ENCODE results near the gene ZDHHC24.
"Not testable (repeated sequence)": the region's sequence is repeated elsewhere in the genome, so short reads cannot be mapped to it uniquely, and the experiment has no call there.

The ZDHHC24 gene

DNA sequence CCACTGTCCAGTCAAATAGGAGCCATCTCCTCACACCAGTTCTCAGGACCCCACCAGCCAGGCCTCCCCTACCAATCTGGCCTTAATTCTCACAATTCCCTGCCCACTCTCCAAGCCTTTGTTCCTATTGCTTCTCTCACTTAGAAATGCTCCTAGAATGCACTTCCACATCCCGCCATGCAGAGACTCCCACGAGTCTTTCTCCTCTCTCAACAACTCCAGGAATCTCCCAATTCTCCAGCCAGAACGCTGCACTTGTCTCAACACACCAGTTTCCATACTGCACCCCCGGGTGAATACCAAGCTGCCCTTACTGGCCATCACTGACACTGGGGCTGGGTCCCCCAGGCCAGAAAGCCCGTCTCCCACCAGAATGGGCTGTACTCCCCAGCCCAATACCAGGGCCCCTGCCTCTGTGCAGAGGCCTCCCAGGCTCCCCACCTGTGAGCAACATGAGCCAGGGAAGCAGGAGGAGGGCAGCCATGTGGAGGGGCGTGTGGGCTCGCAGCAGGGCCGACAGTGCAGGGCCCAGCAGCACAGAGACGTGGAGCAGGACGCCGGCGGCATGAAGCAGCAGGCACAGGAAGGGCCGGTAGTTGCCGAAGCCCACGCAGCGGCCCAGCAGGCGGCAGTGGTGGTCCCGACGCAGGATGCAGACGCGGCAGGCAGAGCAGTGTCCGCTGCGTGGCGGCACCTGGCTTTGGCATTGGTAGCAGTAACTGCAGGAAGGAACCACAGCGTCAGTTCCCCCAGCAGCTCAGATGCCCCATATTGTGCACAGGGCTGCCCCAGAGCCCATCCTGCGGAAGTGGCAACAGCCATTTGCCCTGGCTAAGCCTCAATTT lies 2.4 kb downstream of the ZDHHC24 start:
- DNase-seq: no peak

DNA sequence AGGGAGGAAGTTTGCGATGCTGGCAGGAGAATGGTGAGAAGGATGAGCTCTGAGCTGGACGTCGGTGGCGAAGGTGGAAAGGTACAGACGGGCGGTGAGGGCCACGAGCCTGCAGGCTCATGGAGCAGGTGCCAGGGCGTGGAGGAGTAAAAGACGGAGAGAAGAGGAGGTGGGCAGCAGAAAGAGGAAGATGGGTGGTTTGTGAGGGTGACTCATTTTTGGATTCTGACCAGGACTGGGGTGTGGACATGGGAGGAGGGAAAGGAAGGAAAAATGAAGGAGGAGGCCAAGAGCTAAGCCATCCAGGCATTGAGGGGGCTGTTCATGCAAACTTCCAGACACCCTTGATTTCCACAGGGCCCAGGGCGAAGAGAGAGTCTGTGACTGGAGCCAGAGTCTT lies 3.5 kb downstream of the ZDHHC24 start:
- DNase-seq: no peak

DNA sequence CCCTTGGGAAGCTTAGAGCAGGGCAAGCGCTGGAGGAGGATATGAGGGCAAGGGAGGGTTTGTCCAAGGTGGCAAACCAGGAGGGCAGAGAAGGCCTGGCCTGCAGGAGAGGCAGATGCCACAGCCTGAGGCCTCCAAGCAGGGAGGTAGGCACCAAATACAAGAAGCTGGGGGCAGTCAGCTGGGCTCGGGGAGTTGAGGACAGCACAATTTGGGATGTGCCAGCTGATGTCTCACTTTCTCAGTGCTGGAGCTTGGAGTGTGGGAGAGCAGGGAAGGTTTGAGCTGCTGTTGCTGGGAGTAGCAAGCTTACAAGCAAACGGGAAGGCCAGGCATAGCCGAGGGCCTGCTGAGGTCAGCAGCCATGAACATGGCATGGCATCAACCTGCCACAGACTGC lies 4.0 kb downstream of the ZDHHC24 start:
- no peak for DNase-seq

DNA sequence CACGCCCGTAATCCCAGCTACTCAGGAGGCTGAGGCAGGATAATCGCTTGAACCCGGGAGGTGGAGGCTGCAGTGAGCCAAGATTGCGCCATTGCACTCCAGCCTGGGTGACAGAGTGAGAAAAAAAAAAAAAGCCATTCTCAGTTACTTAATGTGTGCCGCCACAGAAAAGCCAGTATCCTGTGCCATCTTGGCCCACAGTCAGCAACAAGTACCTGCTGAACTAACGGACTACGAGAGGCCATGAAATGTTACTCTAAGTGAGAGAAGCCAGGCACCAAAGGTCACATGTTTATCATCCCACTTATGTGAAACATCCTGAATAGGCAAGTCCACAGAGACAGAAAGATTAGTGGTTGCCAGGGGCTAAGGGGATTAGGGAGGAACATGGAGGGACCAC lies 5.2 kb downstream of the ZDHHC24 start:
- not testable (repeated sequence) for DNase-seq

DNA sequence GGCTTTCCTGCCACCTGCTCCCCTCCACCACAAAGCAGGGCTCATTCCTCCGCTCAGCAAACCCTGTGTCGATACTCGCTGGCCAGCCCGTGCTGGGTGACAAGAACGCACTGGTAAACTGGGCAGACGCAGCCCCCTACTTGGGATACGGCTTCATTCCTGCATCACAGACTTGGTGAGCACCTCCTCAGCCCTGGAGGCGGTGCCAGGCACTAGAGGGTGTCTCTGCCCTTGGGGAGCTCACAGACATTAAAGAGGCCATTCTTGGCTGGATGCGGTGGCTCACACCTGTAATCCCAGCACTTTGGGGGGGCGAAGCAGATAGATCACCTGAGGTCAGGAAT lies 6.0 kb downstream of the ZDHHC24 start:
- no peak for DNase-seq

DNA sequence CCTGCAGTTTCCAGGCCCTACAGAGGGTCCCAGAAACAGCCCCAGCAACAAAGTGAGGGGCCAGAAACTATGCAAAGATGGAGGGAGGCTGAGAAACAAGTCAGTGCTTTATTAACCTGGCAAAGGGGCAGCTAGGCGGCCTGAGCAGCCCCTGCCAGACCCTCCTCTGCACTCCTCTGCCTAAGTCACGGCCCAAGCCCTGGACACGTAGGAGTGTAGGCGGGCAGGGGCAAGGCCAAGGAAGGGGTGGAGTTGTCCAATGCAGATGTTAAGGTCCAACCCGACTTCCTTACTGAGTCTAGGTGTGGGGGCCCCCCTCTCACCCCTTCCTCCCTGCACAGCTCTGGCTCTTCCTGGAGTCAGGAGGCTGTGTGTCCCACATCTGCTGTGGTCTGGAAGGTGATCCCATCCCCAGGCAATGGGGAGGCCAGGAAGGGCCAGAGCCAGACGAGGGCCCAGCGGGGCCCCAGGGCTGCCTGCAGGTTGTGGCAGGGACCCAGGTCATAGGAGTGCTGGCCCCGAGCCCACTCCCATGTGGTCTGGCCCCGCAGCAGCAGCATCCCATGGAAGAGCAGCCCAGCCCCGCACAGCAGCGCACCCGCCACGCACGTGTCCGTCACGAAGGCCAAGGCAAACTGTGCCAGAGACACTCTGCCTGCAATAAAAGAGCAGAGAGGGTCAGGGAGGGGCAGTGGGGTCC lies 6.5 kb downstream of the ZDHHC24 start:
- DNase-seq: no peak

DNA sequence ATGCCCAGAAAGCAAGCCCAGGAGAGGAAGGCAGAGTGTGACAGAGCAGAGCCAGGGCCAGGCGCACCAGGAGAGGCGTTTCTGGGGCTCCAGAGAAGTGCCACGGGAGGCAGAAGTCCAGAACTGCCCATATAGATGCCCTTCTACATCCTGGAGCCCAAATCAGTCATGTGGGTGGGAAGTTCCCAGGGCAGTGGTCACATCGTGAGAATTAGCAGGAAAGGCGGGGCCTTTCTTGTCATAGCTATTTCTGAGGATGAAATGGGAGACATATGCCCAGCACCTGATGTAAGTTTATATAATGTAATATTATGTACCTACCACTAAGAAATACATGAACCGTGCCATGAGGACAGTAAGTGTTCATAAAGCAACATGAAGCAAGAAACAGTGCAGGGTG lies 13.1 kb downstream of the ZDHHC24 start:
- DNase-seq: no peak

DNA sequence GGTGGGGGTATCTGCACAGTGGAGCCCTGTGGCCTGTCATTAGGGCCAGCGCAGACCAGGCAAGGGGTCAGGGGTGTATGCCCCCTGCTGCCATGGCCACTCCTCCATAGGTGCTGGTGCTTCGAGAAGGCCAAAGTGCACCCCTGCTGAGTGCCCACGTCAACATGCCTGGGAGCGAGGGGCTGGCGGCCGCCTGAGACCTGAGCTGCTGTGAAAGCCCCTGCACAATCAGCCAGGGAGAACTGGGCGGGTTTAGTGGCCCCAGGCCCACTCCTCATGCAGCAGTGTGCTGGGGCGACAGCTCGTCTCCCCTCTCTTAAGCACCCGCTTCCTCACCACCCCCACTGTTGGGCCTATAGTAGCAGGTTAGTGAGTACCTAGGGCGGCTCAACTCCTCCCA lies 14.0 kb downstream of the ZDHHC24 start:
- DNase-seq: no peak

DNA sequence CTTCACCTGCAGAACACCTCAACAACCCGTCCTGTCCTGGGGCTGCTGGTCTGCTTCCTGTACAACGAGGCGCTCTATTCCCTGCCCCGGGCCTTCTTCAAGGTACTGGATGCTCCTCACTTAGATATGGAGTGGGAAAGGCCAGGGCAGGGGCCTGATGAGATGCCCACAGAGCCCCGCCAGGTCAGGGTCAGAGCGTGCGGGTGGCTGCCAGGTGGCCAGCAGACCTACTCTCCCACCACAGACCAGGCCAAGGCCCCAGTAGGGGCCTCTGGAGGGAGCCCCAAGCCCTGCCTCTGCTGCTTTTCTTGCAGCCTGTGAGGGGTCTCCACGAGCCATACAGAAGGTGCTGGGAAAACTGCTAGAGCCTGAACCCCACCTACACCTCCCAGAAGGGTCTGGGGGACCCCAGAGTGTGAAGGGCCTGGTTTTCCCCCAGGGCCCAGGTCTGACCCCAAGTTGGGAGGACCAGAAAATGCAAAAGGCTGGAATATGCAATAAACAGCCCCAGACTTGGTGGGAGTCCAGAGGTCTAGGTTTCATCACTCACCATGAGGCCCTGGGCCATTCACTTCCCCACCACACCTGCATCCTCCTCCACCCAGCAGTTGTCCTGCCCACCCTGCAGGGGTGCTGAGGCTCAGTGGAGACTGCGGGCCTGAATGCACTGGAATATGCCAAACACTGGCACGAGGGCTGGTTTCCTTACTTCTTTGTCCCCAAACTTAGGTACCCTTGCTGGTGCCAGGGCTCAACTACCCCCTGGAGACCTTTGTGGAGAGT lies 14.7 kb downstream of the ZDHHC24 start:
- no peak for DNase-seq

DNA sequence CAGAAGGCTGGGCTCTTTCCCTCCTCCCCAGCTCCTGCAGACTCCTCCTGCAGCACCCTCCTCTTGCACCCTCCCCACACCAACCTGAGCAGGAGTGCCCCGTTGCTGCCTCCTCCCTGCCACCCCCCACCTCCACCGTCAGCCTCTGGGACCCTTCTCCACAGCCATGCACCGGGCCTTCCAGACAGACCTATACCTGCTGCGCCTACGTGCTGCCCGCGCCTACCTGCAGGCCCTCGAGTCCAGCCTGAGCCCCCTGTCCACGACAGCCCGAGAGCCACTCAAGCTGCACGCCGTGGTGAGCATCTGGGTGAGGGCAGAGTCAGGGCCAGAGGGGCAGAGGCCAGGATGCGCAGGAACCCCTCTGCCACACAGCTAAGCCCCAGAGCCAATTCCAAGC lies 16.2 kb downstream of the ZDHHC24 start:
- no peak for DNase-seq

DNA sequence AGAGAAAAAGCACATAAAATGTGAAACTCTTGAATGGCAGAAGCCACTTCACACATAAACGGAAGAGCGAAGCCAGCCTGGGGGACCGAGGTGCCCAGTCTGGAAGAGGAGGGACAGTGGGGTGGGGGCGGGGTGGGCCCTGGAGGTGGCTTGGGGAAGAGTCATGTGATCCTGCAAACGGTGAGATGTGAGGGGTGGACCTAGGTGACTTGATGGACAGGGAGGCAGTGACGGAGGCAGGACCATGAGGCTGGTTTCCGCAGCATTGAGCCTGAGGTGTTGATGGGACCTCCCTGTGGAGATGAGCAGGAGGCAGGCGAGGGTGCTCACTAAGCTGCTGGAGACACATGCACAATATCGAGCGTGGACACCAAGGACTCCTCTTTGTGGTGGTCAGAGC lies 16.8 kb downstream of the ZDHHC24 start:
- DNase-seq: no peak

DNA sequence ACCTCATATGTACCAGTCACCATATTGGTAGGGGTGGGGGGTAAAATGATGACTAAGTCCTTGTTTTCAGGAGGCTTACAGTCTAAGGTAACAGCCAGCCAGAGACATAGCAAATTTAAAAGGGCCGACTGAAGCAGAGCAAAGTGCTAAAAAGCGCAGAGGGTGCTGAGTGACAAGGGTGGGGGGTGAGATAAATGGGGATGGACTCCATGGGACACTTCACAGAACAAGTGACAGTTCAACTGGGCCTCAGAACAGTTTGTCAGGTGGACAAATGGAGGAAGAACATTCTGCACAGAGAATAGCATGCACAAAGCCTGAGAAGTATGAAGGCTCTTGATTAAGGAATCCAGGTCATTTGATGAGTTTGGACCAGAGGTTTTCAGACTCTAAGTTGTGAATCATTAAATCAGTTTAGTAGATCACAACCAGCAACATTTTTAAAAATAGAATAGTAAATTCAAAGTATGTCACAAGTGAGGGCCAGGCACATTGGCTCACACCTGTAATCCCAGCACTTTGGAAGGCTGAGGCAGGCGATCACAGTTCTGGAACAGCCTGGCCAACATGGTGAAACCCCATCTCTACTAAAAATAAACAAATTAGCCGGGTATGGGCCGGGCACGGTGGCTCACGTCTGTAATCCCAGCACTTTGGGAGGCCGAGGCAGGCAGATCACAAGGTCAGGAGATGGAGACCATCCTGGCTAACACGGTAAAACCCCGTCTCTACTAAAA lies 21.4 kb downstream of the ZDHHC24 start:
- DNase-seq: no peak

DNA sequence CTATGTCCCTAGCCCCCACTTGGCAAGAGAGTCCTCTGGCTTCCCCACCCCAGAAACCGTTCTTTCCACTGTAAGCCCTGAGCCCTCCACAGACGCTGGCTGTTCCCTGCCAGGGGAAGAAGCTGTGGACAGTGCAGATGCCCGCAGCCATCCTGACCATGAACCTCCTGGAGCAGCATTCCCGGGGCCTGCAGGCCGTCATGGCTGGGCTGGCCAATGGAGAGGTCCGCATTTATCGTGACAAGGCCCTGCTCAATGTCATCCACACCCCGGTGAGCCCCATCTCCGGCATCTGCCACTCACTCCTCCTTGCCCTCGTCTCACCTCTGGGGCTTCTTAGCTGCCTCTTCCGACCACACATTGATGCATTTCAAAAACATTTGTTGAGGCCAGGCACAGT lies 22.2 kb downstream of the ZDHHC24 start:
- no peak for DNase-seq

DNA sequence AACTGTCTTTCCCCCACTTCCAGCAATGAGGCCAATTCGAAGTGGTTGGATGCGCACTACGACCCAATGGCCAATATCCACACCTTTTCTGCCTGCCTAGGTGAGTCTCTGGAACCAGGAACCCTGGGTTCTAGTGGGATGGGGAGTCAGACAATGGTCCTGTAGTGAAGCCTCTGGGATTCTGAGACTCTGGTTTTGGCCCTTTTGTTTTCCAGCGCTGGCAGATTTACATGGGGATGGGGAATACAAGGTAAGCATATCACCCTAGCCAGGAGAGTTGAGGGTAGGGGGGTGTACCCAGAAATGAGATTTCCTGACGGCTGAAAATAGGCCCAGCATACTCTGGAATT lies 34.9 kb downstream of the ZDHHC24 start:
- DNase-seq: no peak

DNA sequence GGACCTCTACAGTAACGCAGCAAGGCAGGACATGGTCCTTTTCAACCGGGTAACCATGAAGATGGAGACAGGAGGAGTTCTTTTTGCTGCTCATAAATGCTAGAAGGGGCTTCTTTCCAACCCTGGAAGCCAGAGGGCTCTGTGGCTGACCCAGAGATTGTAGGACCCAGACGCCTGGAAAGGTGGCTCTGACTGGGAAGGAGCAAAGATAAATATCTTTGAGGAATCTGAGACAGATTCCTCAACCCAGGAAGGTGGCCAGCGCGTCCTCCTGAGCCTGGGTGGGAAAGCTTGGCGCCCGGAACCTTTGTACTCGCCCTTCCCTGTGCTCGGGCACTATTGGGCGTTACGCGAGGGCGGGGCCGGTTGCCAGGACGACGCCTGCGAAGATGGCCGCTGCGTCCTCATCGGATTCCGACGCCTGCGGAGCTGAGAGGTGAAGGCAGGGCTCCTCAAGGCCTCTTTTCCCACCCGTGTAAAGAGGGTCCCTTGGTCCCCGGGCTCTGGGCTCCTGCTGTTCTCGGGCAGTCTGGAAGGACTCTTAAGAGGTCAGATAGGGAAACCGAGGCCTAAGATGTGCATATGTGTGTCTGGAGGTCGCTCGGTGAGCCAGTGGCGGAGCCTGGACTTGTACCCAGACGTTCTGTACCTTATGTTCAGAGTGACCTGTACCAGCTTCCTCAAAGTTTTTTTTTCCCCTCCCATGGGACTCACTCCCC lies 35.4 kb downstream of the ZDHHC24 start, which contains the start of gene BBS1:
Gene BBS1 (plus strand): TSS at position 365 of the 719 bp plus-strand sequence. CDS start 25 bp downstream, at position 390.
- no peak for DNase-seq

DNA sequence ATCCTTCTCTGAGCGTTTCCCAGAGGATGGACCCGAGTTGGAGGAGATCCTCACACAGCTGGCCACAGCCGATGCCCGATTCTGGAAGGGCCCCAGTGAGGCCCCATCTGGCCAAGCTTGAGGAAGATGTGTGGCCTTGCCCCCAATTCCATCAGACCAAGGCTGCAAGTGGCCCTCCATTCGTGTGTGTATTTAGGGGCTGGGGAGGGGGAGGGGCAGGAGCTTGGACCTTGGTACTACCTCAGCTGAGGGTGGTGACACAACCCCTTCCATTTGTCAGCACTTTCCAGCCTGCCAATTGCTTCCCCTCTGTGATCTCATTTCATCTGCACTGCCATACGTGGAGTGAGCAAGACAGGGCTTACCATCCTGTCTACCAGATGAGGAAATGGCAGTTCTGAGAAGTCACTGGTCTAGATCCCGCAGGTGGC lies 36.7 kb downstream of the ZDHHC24 start:
- DNase-seq: no peak

DNA sequence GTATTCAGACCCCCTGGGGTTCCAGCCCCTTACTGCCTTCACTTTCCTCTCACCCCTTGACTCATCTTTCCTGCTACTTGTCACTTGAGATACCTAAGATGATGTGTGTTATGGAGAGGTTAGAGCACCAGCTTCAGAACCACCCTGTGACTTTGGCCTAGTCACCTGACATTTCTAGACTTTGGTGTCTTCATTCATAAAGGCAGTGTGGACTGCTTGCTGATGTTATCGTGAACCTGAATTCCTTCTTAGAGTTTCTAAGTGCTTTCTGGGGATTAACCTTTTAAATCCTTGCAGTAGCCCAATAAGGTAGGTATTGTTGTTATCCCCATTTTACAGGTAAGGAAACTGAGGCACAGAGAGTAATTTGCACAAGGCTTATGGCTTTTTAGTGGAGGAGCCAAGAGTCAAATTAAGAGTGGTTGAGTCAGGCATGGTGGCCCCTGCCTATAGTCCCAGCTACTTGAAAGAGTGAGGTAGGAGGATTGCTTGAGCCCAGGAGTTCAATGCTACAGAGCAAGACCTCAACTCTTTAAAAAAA lies 40.5 kb downstream of the ZDHHC24 start:
- no peak for DNase-seq

DNA sequence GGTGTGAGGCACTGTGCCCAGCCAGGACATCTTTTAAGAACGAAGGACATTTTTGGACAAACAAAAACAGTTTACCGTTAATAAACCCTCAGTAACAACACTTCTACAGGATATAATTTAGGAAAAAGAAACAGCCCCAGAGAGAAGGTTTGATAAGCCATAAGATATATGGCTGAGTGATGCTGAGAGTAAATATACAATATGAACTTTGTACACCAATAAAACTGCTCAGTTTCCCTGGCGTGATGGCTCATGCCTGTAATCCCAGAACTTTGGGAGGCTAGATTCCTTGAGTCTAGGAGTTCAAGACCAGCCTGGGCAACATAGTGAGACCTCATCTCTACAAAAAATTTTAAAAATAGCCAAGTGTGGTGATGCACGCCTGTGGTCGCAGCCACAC lies 47.3 kb downstream of the ZDHHC24 start:
- no peak for DNase-seq

DNA sequence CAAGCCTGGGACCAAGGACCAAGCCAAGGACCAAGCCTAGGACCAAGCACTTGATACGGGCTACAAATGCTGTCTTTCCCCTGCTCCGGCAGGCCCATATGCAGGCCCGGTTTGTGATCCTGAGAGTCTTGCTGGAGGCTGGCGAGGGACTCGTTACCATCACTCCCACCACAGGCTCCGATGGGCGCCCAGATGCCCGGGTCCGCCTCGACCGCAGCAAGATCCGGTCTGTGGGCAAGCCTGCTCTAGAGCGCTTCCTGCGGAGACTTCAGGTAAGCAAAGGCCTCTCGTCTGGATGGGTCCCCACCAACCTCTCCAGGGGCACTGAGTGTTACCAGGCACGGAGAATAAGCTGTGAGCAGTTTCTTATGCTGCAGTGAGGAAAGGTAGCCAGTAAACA lies 48.6 kb downstream of the ZDHHC24 start:
- DNase-seq: no peak

DNA sequence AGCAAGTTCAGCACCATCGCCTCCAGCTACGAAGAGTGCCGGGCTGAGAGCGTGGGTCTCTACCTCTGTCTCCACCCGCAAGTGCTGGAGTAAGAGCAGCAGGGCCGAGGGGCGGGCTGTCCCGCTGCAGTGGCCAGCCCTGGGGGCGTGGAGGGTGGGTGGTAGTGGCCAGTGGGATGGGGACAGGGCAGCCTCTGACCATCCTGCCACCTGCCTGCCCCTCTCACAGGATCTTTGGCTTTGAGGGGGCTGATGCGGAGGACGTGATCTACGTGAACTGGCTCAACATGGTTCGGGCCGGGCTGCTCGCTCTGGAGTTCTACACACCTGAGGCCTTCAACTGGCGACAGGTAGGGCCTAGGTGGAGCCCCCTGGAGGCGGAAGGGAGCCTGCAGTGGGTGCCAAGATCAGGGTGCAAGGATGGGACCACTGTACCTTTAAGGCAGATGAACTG lies 50.4 kb downstream of the ZDHHC24 start:
- DNase-seq: no peak

DNA sequence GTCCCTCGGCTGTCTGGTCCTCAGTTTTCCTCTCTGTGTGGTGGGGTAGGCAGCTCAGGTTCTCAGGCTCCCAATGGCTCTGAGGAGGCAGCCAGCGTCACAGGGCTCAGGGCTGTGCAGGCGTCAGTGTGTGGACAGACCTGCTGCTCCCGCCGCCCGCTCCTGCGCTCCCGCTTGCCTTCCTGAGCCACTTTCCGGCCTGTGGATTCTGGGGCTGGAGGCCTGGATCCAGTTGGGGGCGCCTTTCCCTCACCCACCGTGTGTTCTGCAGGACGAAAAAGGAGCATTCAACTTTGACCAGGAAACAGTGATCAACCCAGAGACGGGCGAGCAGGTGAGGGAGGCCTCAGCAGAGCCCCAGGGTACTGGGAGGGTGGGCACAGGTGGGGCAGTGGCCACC lies 50.9 kb downstream of the ZDHHC24 start:
- no peak for DNase-seq

DNA sequence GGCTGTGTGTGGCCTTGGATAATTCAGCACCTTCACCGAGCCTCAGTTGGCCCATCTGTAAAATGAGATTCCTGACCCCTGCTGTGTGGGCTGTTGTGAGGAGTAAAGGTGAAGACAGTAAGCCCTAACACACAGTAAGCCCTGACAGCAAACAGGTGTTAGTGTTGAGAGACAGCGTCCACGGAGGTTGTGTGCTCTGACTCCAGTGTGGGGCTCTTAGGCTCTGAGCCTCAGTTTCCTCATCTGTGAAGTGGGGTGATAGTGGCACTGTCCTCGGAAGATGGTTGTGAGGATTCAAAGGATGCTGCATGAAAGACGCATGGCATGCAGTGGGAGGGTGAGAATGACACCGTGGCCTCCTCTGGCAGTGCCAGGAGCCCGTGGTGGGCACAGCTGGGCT lies 51.4 kb downstream of the ZDHHC24 start:
- DNase-seq: no peak
